ENCODE results near the gene VSNL1.

The VSNL1 gene

GRCh38 chr2:17584689-17585088 lies 44.2 kb downstream of the VSNL1 start:
- DNase-seq: no peak

GRCh38 chr2:17587469-17587868 lies 47.0 kb downstream of the VSNL1 start:
- no peak for DNase-seq

- no peak for DNase-seq
Observed at GRCh38 chr2:17588031-17588430, 47.5 kb downstream of the VSNL1 start.

GRCh38 chr2:17589406-17590035 lies 49.0 kb downstream of the VSNL1 start:
- no peak for DNase-seq

- no peak for DNase-seq
Observed at GRCh38 chr2:17590342-17590911, 49.9 kb downstream of the VSNL1 start.

GRCh38 chr2:17591846-17592245 lies 51.4 kb downstream of the VSNL1 start:
- no peak for DNase-seq

GRCh38 chr2:17592731-17593409 lies 52.4 kb downstream of the VSNL1 start:
- DNase-seq: no peak

GRCh38 chr2:17593445-17593840 lies 52.9 kb downstream of the VSNL1 start:
- no peak for DNase-seq

GRCh38 chr2:17593841-17594491 lies 53.5 kb downstream of the VSNL1 start:
- no peak for DNase-seq

GRCh38 chr2:17594533-17595401 lies 54.3 kb downstream of the VSNL1 start:
- DNase-seq: no peak

GRCh38 chr2:17599617-17600016 lies 59.1 kb downstream of the VSNL1 start:
- DNase-seq: no peak

- DNase-seq: no peak
Observed at GRCh38 chr2:17600556-17601204, 60.2 kb downstream of the VSNL1 start.

- DNase-seq: no peak
Observed at GRCh38 chr2:17604050-17604449, 63.6 kb downstream of the VSNL1 start.

- DNase-seq: no peak
Observed at GRCh38 chr2:17605696-17606095, 65.2 kb downstream of the VSNL1 start.

- no peak for DNase-seq
Observed at GRCh38 chr2:17606851-17607250, 66.4 kb downstream of the VSNL1 start.

GRCh38 chr2:17607379-17607778 lies 66.9 kb downstream of the VSNL1 start:
- DNase-seq: no peak

- DNase-seq: no peak
Observed at GRCh38 chr2:17608251-17608650, 67.8 kb downstream of the VSNL1 start.

GRCh38 chr2:17610521-17610920 lies 70.0 kb downstream of the VSNL1 start:
- no peak for DNase-seq

- no peak for DNase-seq
Observed at GRCh38 chr2:17611036-17611435, 70.5 kb downstream of the VSNL1 start.

GRCh38 chr2:17614174-17614930 lies 73.9 kb downstream of the VSNL1 start:
- DNase-seq: no peak

GRCh38 chr2:17615147-17615546 lies 74.7 kb downstream of the VSNL1 start:
- DNase-seq: no peak

Data from NK-92 treated with Interleukin-12 subunit alpha and Interleukin-12 subunit beta, amount 100 ng/mL, for 24 hours (cell line).